Cardiac septum (tissue), 1 donor: ENCODE results near the gene AFAP1L1. TPM values are rescaled to one million over a fixed set of nuclear protein-coding genes. Genes with fewer than 3 reads are reported as not detected.
A peak's percentile ranks its signal among the peaks of the same experiment; 100 is the strongest.
"Not testable (repeated sequence)": the region's sequence is repeated elsewhere in the genome, so short reads cannot be mapped to it uniquely, and the experiment has no call there.

Experiments used
- DNase-seq: peaks from one replicate; pipeline ENCODE4 v3.0.0-alpha.2; 2020; ENCODE audit warnings: low spot score
- intact Hi-C: fragments of 100-400 bp; cut with DNase I; formaldehyde crosslinking; loops from one replicate; pipeline ENCODE4 v1.14.0; 2022
- total RNA-seq: library from RNA; stranded (reverse); fragmentation: NEBNext Ultra II Directional; extraction: Animal tissue kit (Norgen Biotek cat#: 25700); gene quantifications from one replicate; pipeline ENCODE4 v1.2.1, GENCODE V29; 2021
- donor health status: DM: no; HTN: no; CAD: no.

Gene AFAP1L1
- total RNA-seq, 1 donor from 2014 or later: 55.2 TPM

- intact Hi-C loops: no loop called here
- no peak for DNase-seq
Observed at GRCh38 chr5:149257889-149258705, 13.6 kb upstream of the AFAP1L1 start.

GRCh38 chr5:149260761-149261160 is 10.9 kb upstream of the AFAP1L1 start:
- intact Hi-C loops: no loop called here
- DNase-seq: no peak

- peak; percentile 72 for DNase-seq
- intact Hi-C loops: no loop called here
Observed at GRCh38 chr5:149261246-149261645, 10.4 kb upstream of the AFAP1L1 start.

- no peak for DNase-seq
- intact Hi-C loops: no loop called here
Observed at GRCh38 chr5:149262315-149262714, 9.3 kb upstream of the AFAP1L1 start.

- DNase-seq: no peak
- intact Hi-C loops: loop anchor here (5.0 kb wide), 2 partner anchors 93 to 108 kb away; partner anchors contain the start of gene PCYOX1L
Observed at GRCh38 chr5:149264439-149265067, 7.1 kb upstream of the AFAP1L1 start.

GRCh38 chr5:149265068-149265465 is 6.6 kb upstream of the AFAP1L1 start:
- intact Hi-C loops: loop anchor here (5.0 kb wide), 2 partner anchors 92 to 107 kb away; partner anchors contain the start of gene PCYOX1L
- no peak for DNase-seq

GRCh38 chr5:149265597-149265996 is 6.1 kb upstream of the AFAP1L1 start:
- DNase-seq: no peak
- intact Hi-C loops: loop anchor here (5.0 kb wide), 2 partner anchors 92 to 107 kb away; partner anchors contain the start of gene PCYOX1L

- intact Hi-C loops: loop anchor here (5.0 kb wide), 2 partner anchors 90 to 105 kb away; partner anchors contain the start of gene PCYOX1L
- DNase-seq: no peak
Observed at GRCh38 chr5:149267241-149267973, 4.3 kb upstream of the AFAP1L1 start.

- no peak for DNase-seq
- intact Hi-C loops: loop anchor here (5.0 kb wide), 2 partner anchors 88 to 103 kb away; partner anchors contain the start of gene PCYOX1L
Observed at GRCh38 chr5:149268928-149269557, 2.6 kb upstream of the AFAP1L1 start.

- intact Hi-C loops: loop anchor here (5.0 kb wide), 1 partner anchor 161 kb away; no protein-coding TSS in a partner anchor
- DNase-seq: no peak
Observed at GRCh38 chr5:149271195-149271715, 404 bp upstream of the AFAP1L1 start.

- DNase-seq: not testable (repeated sequence)
- intact Hi-C loops: loop anchor here (2.0 to 5.0 kb wide), 2 partner anchors 24 to 160 kb away; no protein-coding TSS in a partner anchor
Observed at GRCh38 chr5:149272781-149273180, 1.1 kb downstream of the AFAP1L1 start.

GRCh38 chr5:149273237-149273636 is 1.6 kb downstream of the AFAP1L1 start:
- intact Hi-C loops: loop anchor here (2.0 to 5.0 kb wide), 2 partner anchors 24 to 159 kb away; no protein-coding TSS in a partner anchor
- DNase-seq: no peak

- intact Hi-C loops: loop anchor here (2.0 to 5.0 kb wide), 2 partner anchors 23 to 158 kb away; no protein-coding TSS in a partner anchor
- no peak for DNase-seq
Observed at GRCh38 chr5:149273950-149274349, 2.3 kb downstream of the AFAP1L1 start.

GRCh38 chr5:149274939-149275338 is 3.3 kb downstream of the AFAP1L1 start:
- DNase-seq: no peak
- intact Hi-C loops: loop anchor here (5.0 kb wide), 1 partner anchor 157 kb away; no protein-coding TSS in a partner anchor

GRCh38 chr5:149277801-149278200 is 6.1 kb downstream of the AFAP1L1 start:
- DNase-seq: no peak
- intact Hi-C loops: no loop called here

- intact Hi-C loops: no loop called here
- peak; percentile 31 for DNase-seq
Observed at GRCh38 chr5:149278451-149279210, 7.0 kb downstream of the AFAP1L1 start.

- DNase-seq: peak; percentile 43
- intact Hi-C loops: no loop called here
Observed at GRCh38 chr5:149279661-149280060, 8.0 kb downstream of the AFAP1L1 start.

- intact Hi-C loops: no loop called here
Observed at GRCh38 chr5:149280124-149280523, 8.5 kb downstream of the AFAP1L1 start.

More at GRCh38 chr5:149280124-149280523, 8.5 kb downstream of the AFAP1L1 start:
- no peak for DNase-seq
